ENCODE measurements around the gene TMEM131. TPM values are rescaled to one million over a fixed set of nuclear protein-coding genes. Genes with fewer than 3 reads are reported as not detected.

The TMEM131 gene
- total RNA-seq, 1 experiment from 2014 or later, result 28.9 TPM

- ChIA-PET CTCF (no interaction called here), POLR2A (ENCODE audit: low non-redundant PET) (no interaction called here)
- TF ChIP-seq, protein P1, sequence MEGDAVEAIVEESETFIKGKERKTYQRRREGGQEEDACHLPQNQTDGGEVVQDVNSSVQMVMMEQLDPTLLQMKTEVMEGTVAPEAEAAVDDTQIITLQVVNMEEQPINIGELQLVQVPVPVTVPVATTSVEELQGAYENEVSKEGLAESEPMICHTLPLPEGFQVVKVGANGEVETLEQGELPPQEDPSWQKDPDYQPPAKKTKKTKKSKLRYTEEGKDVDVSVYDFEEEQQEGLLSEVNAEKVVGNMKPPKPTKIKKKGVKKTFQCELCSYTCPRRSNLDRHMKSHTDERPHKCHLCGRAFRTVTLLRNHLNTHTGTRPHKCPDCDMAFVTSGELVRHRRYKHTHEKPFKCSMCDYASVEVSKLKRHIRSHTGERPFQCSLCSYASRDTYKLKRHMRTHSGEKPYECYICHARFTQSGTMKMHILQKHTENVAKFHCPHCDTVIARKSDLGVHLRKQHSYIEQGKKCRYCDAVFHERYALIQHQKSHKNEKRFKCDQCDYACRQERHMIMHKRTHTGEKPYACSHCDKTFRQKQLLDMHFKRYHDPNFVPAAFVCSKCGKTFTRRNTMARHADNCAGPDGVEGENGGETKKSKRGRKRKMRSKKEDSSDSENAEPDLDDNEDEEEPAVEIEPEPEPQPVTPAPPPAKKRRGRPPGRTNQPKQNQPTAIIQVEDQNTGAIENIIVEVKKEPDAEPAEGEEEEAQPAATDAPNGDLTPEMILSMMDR (conservative IDR thresholded peaks at IDR 0.05; ENCODE audit: low read depth, low read length), result no peak
- no peak for TF ChIP-seq EZH2 (IDR thresholded peaks at IDR 0.05; ENCODE audit: borderline replicate concordance, low read depth, low read length, poor library complexity, severe bottlenecking)
- Histone ChIP-seq H3K36me3 (ENCODE audit: insufficient read depth, low read length, poor library complexity, severe bottlenecking) (peaks cover 3% of the 10 kb centered on the region), H3K27ac (ENCODE audit: low read depth, low read length, poor library complexity, severe bottlenecking) (no peak overlapping the region), H3K9me3 (ENCODE audit: low read depth, low read length, poor library complexity, severe bottlenecking) (no peaks in the 10 kb centered on the region), H3K4me1 (ENCODE audit: insufficient read depth, low read length, poor library complexity, severe bottlenecking) (no peaks in the 10 kb centered on the region), H3K4me3 (ENCODE audit: low read depth, low read length, poor library complexity, severe bottlenecking) (no peak overlapping the region), H3K27me3 (replicated peaks; ENCODE audit: insufficient read depth, low read depth, low read length, poor library complexity) (no peaks in the 10 kb centered on the region)
- intact Hi-C loops (cut with micrococcal nuclease; ENCODE audit: unreplicated experiment), result no loop called here
- no peak for DNase-seq (ENCODE audit: low spot score)
- BruUV-seq (replicated peaks), result no TSS peak
These were observed 235.2 kb downstream of the TMEM131 start for GRCh38 chr2:97760480-97761049.

DNA sequence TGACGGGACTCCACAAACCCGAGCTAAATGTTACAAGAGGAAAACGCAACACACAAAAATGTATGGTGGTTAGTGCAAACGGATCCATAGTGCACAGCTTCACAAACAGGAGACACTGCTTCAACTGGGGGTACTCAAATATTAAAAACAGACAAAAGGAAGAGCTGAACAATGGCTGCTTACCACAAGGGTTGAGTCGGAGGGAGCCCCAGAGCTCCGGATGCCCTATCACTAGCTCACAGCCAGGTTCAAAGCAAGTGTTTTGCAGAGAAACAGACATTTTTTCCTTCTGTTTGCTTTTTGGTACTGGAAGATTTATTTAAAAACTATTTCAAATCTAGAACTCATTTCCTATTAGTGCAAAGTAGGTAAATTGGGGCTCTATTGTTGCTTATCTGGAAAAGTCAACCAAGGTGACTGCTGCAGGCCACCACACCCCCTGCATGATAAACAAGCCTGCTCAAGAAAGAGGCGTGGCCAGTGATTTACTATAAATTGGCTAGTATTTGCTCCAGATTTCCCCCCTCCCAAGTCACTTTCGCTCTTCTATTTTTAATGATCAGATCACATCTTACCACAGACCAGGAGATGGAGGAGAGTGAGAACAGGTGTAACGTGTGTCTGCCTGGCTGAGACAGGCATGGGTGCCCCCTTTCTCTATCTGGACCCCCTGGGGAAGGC is 235.9 kb downstream of the TMEM131 start:
- no peak overlapping the region for H3K4me3 ChIP-seq (ENCODE audit: low read depth, low read length, poor library complexity, severe bottlenecking)
- no peaks in the 10 kb centered on the region for H3K27me3 ChIP-seq (replicated peaks; ENCODE audit: insufficient read depth, low read depth, low read length, poor library complexity)
- peaks cover 6% of the 10 kb centered on the region for H3K36me3 ChIP-seq (ENCODE audit: insufficient read depth, low read length, poor library complexity, severe bottlenecking)
- CTCF ChIA-PET, result no interaction called here
- TF ChIP-seq EZH2 (IDR thresholded peaks at IDR 0.05; ENCODE audit: borderline replicate concordance, low read depth, low read length, poor library complexity, severe bottlenecking), result no peak
- TF ChIP-seq, protein P1 (conservative IDR thresholded peaks at IDR 0.05; ENCODE audit: low read depth, low read length), result no peak
- BruUV-seq (replicated peaks), result no TSS peak
- H3K4me1 ChIP-seq (ENCODE audit: insufficient read depth, low read length, poor library complexity, severe bottlenecking), result no peaks in the 10 kb centered on the region
- intact Hi-C loops (cut with micrococcal nuclease; ENCODE audit: unreplicated experiment), result no loop called here
- POLR2A ChIA-PET (ENCODE audit: low non-redundant PET), result no interaction called here
- H3K27ac ChIP-seq (ENCODE audit: low read depth, low read length, poor library complexity, severe bottlenecking), result no peak overlapping the region
- no peaks in the 10 kb centered on the region for H3K9me3 ChIP-seq (ENCODE audit: low read depth, low read length, poor library complexity, severe bottlenecking)
- no peak for DNase-seq (ENCODE audit: low spot score)

GRCh38 chr2:97758131-97758705 is 237.5 kb downstream of the TMEM131 start:
- no peak for DNase-seq (ENCODE audit: low spot score)
- POLR2A ChIA-PET (ENCODE audit: low non-redundant PET), result no interaction called here
- no peaks in the 10 kb centered on the region for H3K9me3 ChIP-seq (ENCODE audit: low read depth, low read length, poor library complexity, severe bottlenecking)
- H3K27ac ChIP-seq (ENCODE audit: low read depth, low read length, poor library complexity, severe bottlenecking), result no peak overlapping the region
- TF ChIP-seq, protein P1 (conservative IDR thresholded peaks at IDR 0.05; ENCODE audit: low read depth, low read length), result no peak
- no peaks in the 10 kb centered on the region for H3K4me1 ChIP-seq (ENCODE audit: insufficient read depth, low read length, poor library complexity, severe bottlenecking)
- CTCF ChIA-PET, result no interaction called here
- peaks cover 6% of the 10 kb centered on the region for H3K36me3 ChIP-seq (ENCODE audit: insufficient read depth, low read length, poor library complexity, severe bottlenecking)
- intact Hi-C loops (cut with micrococcal nuclease; ENCODE audit: unreplicated experiment), result no loop called here
- no peaks in the 10 kb centered on the region for H3K27me3 ChIP-seq (replicated peaks; ENCODE audit: insufficient read depth, low read depth, low read length, poor library complexity)
- no TSS peak for BruUV-seq (replicated peaks)
- H3K4me3 ChIP-seq (ENCODE audit: low read depth, low read length, poor library complexity, severe bottlenecking), result no peak overlapping the region
